ENCODE measurements around the gene ELAC2.

Gene ELAC2

DNA sequence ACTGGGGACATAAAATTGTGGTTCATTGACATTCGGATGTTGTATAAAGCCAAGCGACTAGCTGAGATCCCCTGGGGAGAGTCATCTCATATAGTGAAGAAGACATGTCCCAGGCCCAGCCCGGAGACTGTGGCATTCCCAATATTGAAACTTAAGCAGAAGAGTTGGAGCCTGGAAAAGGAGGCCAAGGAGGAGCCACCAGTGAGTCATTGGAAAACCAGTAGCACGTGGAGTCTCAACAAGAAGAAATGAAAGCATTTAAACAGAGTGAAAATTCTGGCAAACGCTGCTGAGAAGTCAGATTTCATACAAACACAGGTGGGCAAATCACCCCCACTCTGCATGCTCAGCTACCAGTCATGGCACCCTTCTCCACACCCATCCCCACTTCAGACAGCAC lies 9.4 kb upstream of the ELAC2 start:
- no peak overlapping the region for H4K8ac ChIP-seq (ENCODE audit: low read depth, low read length)
- no peak overlapping the region for H3K4me3 ChIP-seq (ENCODE audit: low read length)
- no peak overlapping the region for H3K4me2 ChIP-seq (ENCODE audit: low read length)
- no peak overlapping the region for H4K5ac ChIP-seq (ENCODE audit: low read length)
- H2BK5ac ChIP-seq (ENCODE audit: low read length) = no peak overlapping the region
- no peak for DNase-seq
- no CpG with 5 or more reads among the region's 5 CpGs for WGBS (ENCODE audit: extremely low coverage, insufficient coverage, low lambda C conversion rate)
- no peaks in the 10 kb centered on the region for H3K27me3 ChIP-seq (ENCODE audit: insufficient read depth, low read length, poor library complexity)
- H3K56ac ChIP-seq (ENCODE audit: low read length) = no peak overlapping the region
- no peaks in the 10 kb centered on the region for H3K79me1 ChIP-seq (ENCODE audit: low read length)
- no peaks in the 10 kb centered on the region for H3K36me3 ChIP-seq (ENCODE audit: control insufficient read depth, insufficient read depth, low read length)
- no peak overlapping the region for H3K4ac ChIP-seq (ENCODE audit: low read depth, low read length)
- H3K9ac ChIP-seq (ENCODE audit: low read length) = no peak overlapping the region
- H2BK15ac ChIP-seq (replicated peaks; ENCODE audit: low read depth) = no peak overlapping the region
- H3K18ac ChIP-seq (ENCODE audit: low read length) = no peak overlapping the region
- no peak overlapping the region for H3K23ac ChIP-seq (ENCODE audit: low read length)
- no peaks in the 10 kb centered on the region for H3K4me1 ChIP-seq (ENCODE audit: control insufficient read depth, low read depth, low read length)
- no peak overlapping the region for H3K27ac ChIP-seq (ENCODE audit: low read depth, low read length)
- no peak overlapping the region for H2AK5ac ChIP-seq (ENCODE audit: low read length)
- no peaks in the 10 kb centered on the region for H3K79me2 ChIP-seq (ENCODE audit: control insufficient read depth, insufficient read depth, low read length)
- no peak overlapping the region for H2BK120ac ChIP-seq (ENCODE audit: low read depth, low read length)

DNA sequence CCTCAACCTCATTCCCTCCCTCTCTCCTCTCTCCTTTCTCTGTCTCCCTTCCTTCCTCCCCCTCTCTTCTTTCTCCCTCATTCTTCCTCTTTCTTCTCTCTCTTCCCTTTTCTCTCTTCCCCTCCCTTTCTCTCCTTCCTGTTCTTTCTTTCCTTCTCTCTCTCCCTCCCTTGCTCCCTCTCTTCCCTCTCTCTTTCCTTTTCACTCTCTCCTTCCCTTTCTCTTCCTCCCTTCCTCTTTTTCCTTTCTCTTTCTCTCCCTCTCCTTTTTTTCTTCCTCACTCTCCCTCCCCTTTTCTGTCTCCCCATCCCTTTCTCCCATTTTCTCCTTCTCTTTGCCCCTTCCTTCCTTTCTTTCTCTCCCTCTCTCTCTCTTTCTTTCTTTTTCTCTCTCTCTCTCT lies 7.9 kb upstream of the ELAC2 start:
- Histone ChIP-seq H2AK5ac (ENCODE audit: low read length) (no peak overlapping the region), H3K4me1 (ENCODE audit: control insufficient read depth, low read depth, low read length) (no peaks in the 10 kb centered on the region), H2BK5ac (ENCODE audit: low read length) (no peak overlapping the region), H3K79me2 (ENCODE audit: control insufficient read depth, insufficient read depth, low read length) (no peaks in the 10 kb centered on the region), H3K4me2 (ENCODE audit: low read length) (no peak overlapping the region), H2BK120ac (ENCODE audit: low read depth, low read length) (no peak overlapping the region), H3K9ac (ENCODE audit: low read length) (no peak overlapping the region), H3K36me3 (ENCODE audit: control insufficient read depth, insufficient read depth, low read length) (no peaks in the 10 kb centered on the region), H3K4ac (ENCODE audit: low read depth, low read length) (no peak overlapping the region), H3K23ac (ENCODE audit: low read length) (no peak overlapping the region), H3K27ac (ENCODE audit: low read depth, low read length) (no peak overlapping the region), H3K56ac (ENCODE audit: low read length) (no peak overlapping the region), H4K8ac (ENCODE audit: low read depth, low read length) (no peak overlapping the region), H2BK15ac (replicated peaks; ENCODE audit: low read depth) (no peak overlapping the region), H4K5ac (ENCODE audit: low read length) (no peak overlapping the region), H3K4me3 (ENCODE audit: low read length) (no peak overlapping the region), H3K27me3 (ENCODE audit: insufficient read depth, low read length, poor library complexity) (no peaks in the 10 kb centered on the region), H3K18ac (ENCODE audit: low read length) (no peak overlapping the region), H3K79me1 (ENCODE audit: low read length) (no peaks in the 10 kb centered on the region)
- DNase-seq = no peak

DNA sequence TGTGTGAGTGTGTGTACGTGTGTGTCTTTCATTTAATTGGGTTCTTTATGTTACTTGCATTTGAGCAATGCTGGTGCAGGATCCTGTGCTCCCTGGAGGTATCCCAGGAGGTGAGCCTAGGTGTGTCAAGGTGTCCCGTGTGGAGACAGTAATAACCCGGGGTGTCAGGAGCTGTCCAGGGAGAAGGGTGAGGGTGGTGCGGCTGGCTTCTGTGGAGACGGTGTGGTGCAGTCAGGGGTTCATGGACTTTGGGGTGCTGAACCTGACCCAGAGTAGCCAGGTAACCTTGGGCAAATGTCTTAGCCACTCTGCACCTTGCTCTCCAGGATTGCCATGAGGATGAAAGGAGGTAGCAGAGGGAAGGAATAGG lies 7.4 kb upstream of the ELAC2 start:
- no peaks in the 10 kb centered on the region for H3K27me3 ChIP-seq (ENCODE audit: insufficient read depth, low read length, poor library complexity)
- DNase-seq = no peak
- no peak overlapping the region for H3K4me2 ChIP-seq (ENCODE audit: low read length)
- H4K5ac ChIP-seq (ENCODE audit: low read length) = no peak overlapping the region
- H3K79me1 ChIP-seq (ENCODE audit: low read length) = no peaks in the 10 kb centered on the region
- H3K23ac ChIP-seq (ENCODE audit: low read length) = no peak overlapping the region
- no peaks in the 10 kb centered on the region for H3K79me2 ChIP-seq (ENCODE audit: control insufficient read depth, insufficient read depth, low read length)
- no peak overlapping the region for H3K56ac ChIP-seq (ENCODE audit: low read length)
- H3K27ac ChIP-seq (ENCODE audit: low read depth, low read length) = no peak overlapping the region
- no peak overlapping the region for H3K4me3 ChIP-seq (ENCODE audit: low read length)
- no peak overlapping the region for H2BK15ac ChIP-seq (replicated peaks; ENCODE audit: low read depth)
- H2BK120ac ChIP-seq (ENCODE audit: low read depth, low read length) = no peak overlapping the region
- no peak overlapping the region for H2BK5ac ChIP-seq (ENCODE audit: low read length)
- H2AK5ac ChIP-seq (ENCODE audit: low read length) = no peak overlapping the region
- H3K9ac ChIP-seq (ENCODE audit: low read length) = no peak overlapping the region
- no peak overlapping the region for H3K4ac ChIP-seq (ENCODE audit: low read depth, low read length)
- no peak overlapping the region for H4K8ac ChIP-seq (ENCODE audit: low read depth, low read length)
- no CpG with 5 or more reads among the region's 5 CpGs for WGBS (ENCODE audit: extremely low coverage, insufficient coverage, low lambda C conversion rate)
- H3K18ac ChIP-seq (ENCODE audit: low read length) = no peak overlapping the region
- H3K36me3 ChIP-seq (ENCODE audit: control insufficient read depth, insufficient read depth, low read length) = no peaks in the 10 kb centered on the region
- H3K4me1 ChIP-seq (ENCODE audit: control insufficient read depth, low read depth, low read length) = no peaks in the 10 kb centered on the region

DNA sequence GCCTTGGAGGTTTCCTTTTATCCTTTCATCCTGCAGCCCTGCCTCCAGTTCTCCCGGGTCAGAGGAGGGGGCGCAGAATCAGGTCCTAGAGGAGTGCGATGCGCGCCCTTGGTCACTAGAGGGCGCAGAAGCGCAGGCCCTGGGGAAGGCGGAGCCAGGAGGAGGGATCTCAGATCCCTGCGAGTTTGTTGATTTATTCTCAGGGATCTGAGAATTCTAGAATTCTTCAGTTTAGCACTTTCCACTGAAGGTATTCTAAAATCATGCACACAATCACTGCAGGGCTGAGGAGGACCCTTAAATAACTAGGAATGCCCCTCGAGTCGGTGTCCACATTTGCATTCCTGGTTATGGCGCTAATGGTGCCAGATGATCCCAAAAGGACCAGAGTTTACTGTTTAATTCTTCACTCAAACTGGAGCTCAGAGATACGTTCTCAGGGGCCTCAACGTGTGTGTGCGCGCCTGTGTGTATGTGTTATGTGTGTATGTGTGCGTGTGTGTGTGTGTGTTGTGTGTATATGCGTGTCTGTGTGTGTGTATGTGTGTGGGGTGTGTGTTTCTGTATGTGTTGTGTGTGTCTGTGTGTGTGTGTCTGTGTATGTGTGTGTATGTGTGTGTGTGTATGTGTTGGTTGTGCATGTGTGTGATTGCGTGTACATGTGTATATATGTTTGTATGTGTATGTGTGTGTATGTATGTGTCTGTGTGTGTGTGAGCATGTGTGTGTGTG lies 6.9 kb upstream of the ELAC2 start:
- no peaks in the 10 kb centered on the region for H3K27me3 ChIP-seq (ENCODE audit: insufficient read depth, low read length, poor library complexity)
- H2BK15ac ChIP-seq (replicated peaks; ENCODE audit: low read depth) = no peak overlapping the region
- H3K4me2 ChIP-seq (ENCODE audit: low read length) = peak overlapping the region; percentile 32
- DNase-seq = peak; percentile 85
- H4K8ac ChIP-seq (ENCODE audit: low read depth, low read length) = no peak overlapping the region
- H3K4me3 ChIP-seq (ENCODE audit: low read length) = no peak overlapping the region
- peak overlapping the region; percentile 28 for H3K9ac ChIP-seq (ENCODE audit: low read length)
- H2BK120ac ChIP-seq (ENCODE audit: low read depth, low read length) = no peak overlapping the region
- no peak overlapping the region for H4K5ac ChIP-seq (ENCODE audit: low read length)
- no peaks in the 10 kb centered on the region for H3K36me3 ChIP-seq (ENCODE audit: control insufficient read depth, insufficient read depth, low read length)
- no peaks in the 10 kb centered on the region for H3K79me2 ChIP-seq (ENCODE audit: control insufficient read depth, insufficient read depth, low read length)
- H3K27ac ChIP-seq (ENCODE audit: low read depth, low read length) = no peak overlapping the region
- no peak overlapping the region for H3K4ac ChIP-seq (ENCODE audit: low read depth, low read length)
- no peaks in the 10 kb centered on the region for H3K79me1 ChIP-seq (ENCODE audit: low read length)
- peak overlapping the region; percentile 84 for H3K56ac ChIP-seq (ENCODE audit: low read length)
- no peaks in the 10 kb centered on the region for H3K4me1 ChIP-seq (ENCODE audit: control insufficient read depth, low read depth, low read length)
- H2BK5ac ChIP-seq (ENCODE audit: low read length) = no peak overlapping the region
- WGBS (ENCODE audit: extremely low coverage, insufficient coverage, low lambda C conversion rate) = no CpG with 5 or more reads among the region's 19 CpGs
- H3K23ac ChIP-seq (ENCODE audit: low read length) = no peak overlapping the region
- no peak overlapping the region for H3K18ac ChIP-seq (ENCODE audit: low read length)
- no peak overlapping the region for H2AK5ac ChIP-seq (ENCODE audit: low read length)

DNA sequence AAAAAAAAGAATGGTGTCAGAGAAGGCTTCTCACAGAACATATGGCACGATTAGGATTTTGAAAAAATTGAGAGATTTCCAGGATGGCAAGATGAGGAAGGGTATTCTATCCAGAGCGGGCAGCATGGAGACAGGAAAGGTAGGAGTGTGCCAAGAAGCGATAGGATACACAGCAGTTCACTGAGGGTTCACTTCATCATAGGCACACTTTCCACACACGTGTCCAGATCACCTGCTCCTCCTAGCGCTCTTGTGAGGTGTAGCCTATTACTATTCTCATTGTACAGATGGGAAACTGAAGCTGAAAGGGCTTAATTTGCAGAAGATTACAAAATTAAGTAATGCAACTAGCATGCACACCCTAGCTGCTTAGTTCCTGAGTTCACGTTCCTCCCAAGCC lies 6.2 kb upstream of the ELAC2 start:
- no CpG with 5 or more reads among the region's 6 CpGs for WGBS (ENCODE audit: extremely low coverage, insufficient coverage, low lambda C conversion rate)
- H3K56ac ChIP-seq (ENCODE audit: low read length) = peak overlapping the region; percentile 84
- H4K8ac ChIP-seq (ENCODE audit: low read depth, low read length) = no peak overlapping the region
- H3K4me1 ChIP-seq (ENCODE audit: control insufficient read depth, low read depth, low read length) = no peaks in the 10 kb centered on the region
- H3K27ac ChIP-seq (ENCODE audit: low read depth, low read length) = no peak overlapping the region
- H2BK120ac ChIP-seq (ENCODE audit: low read depth, low read length) = no peak overlapping the region
- no peak overlapping the region for H2BK5ac ChIP-seq (ENCODE audit: low read length)
- no peaks in the 10 kb centered on the region for H3K27me3 ChIP-seq (ENCODE audit: insufficient read depth, low read length, poor library complexity)
- no peaks in the 10 kb centered on the region for H3K79me2 ChIP-seq (ENCODE audit: control insufficient read depth, insufficient read depth, low read length)
- no peak overlapping the region for H3K4me2 ChIP-seq (ENCODE audit: low read length)
- H3K4ac ChIP-seq (ENCODE audit: low read depth, low read length) = no peak overlapping the region
- no peak overlapping the region for H3K4me3 ChIP-seq (ENCODE audit: low read length)
- H2BK15ac ChIP-seq (replicated peaks; ENCODE audit: low read depth) = no peak overlapping the region
- no peaks in the 10 kb centered on the region for H3K36me3 ChIP-seq (ENCODE audit: control insufficient read depth, insufficient read depth, low read length)
- H4K5ac ChIP-seq (ENCODE audit: low read length) = peak overlapping the region; percentile 26
- no peak overlapping the region for H3K9ac ChIP-seq (ENCODE audit: low read length)
- no peak overlapping the region for H3K23ac ChIP-seq (ENCODE audit: low read length)
- no peak for DNase-seq
- H3K79me1 ChIP-seq (ENCODE audit: low read length) = no peaks in the 10 kb centered on the region
- H3K18ac ChIP-seq (ENCODE audit: low read length) = no peak overlapping the region
- no peak overlapping the region for H2AK5ac ChIP-seq (ENCODE audit: low read length)

All from mesendoderm (in vitro differentiated cells).